Measurements from ENCODE around the gene MTHFD1L.

DNA sequence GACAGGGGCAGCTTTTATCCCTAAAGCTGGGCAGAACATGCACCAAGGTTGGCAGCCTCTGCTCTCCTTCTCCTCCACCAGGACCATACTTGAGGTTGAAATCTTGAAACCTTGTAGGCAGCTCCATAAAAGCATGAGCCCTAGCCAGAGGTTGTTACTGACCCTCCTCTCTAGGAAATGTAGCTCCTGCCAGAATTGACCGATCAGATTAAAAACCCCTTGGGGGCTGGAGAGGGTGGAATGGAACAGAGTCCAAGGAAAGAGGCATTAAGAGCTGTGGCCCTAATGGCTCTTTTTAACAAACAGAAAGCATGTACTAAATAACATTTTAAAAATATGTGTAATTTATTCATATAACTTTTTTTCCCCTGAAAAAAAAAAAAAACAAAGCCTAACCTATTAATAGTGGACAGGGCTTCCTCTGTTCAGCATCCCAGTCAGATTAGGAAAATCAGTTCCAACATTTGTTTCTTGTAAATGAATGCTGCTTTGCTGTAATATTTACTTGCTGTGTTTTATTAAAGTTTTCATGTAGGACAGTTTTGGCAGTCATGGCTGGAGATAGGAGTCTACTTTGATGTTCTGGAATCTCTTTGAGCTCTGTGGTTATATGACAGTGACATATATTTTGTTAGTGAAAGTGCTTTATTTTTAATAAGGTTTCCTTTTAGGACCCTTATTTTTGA is 41.3 kb downstream of the MTHFD1L start:
- no peak for TF ChIP-seq POLR2A (IDR thresholded peaks at IDR 0.05)
- TF ChIP-seq, protein P1, sequence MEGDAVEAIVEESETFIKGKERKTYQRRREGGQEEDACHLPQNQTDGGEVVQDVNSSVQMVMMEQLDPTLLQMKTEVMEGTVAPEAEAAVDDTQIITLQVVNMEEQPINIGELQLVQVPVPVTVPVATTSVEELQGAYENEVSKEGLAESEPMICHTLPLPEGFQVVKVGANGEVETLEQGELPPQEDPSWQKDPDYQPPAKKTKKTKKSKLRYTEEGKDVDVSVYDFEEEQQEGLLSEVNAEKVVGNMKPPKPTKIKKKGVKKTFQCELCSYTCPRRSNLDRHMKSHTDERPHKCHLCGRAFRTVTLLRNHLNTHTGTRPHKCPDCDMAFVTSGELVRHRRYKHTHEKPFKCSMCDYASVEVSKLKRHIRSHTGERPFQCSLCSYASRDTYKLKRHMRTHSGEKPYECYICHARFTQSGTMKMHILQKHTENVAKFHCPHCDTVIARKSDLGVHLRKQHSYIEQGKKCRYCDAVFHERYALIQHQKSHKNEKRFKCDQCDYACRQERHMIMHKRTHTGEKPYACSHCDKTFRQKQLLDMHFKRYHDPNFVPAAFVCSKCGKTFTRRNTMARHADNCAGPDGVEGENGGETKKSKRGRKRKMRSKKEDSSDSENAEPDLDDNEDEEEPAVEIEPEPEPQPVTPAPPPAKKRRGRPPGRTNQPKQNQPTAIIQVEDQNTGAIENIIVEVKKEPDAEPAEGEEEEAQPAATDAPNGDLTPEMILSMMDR (IDR thresholded peaks at IDR 0.05): no peak
